NOMO-1 treated with dmso at 0.1 percent for 144 hours (cell line): ENCODE results near the gene CCND2.

Experiments
- DNase-seq: peaks from one replicate; lab custom pipeline; 2025; ENCODE audit not compliant: unreplicated experiment; lab: John Stamatoyannopoulos, UW

CCND2 gene

GRCh38 chr12:4289231-4289878, 15.8 kb downstream of the CCND2 start:
- DNase-seq, result peak; percentile 83

GRCh38 chr12:4289998-4290790, 16.6 kb downstream of the CCND2 start:
- no peak for DNase-seq

- no peak for DNase-seq
Measured at GRCh38 chr12:4292341-4293073, 18.9 kb downstream of the CCND2 start.

GRCh38 chr12:4293299-4293965, 19.9 kb downstream of the CCND2 start:
- no peak for DNase-seq

GRCh38 chr12:4293966-4294505, 20.5 kb downstream of the CCND2 start:
- no peak for DNase-seq

- no peak for DNase-seq
Measured at GRCh38 chr12:4296751-4297150, 23.2 kb downstream of the CCND2 start.

- DNase-seq, result no peak
Measured at GRCh38 chr12:4297617-4298016, 24.1 kb downstream of the CCND2 start.

- DNase-seq, result no peak
Measured at GRCh38 chr12:4300883-4301282, 27.3 kb downstream of the CCND2 start.

- DNase-seq, result no peak
Measured at GRCh38 chr12:4301932-4302501, 28.5 kb downstream of the CCND2 start.

- no peak for DNase-seq
Measured at GRCh38 chr12:4302881-4303280, 29.3 kb downstream of the CCND2 start.

- DNase-seq, result no peak
Measured at GRCh38 chr12:4303750-4304149, 30.2 kb downstream of the CCND2 start.

- no peak for DNase-seq
Measured at GRCh38 chr12:4307593-4308333, 34.2 kb downstream of the CCND2 start.

- no peak for DNase-seq
Measured at GRCh38 chr12:4308334-4308950, 34.9 kb downstream of the CCND2 start.

- DNase-seq, result no peak
Measured at GRCh38 chr12:4311776-4312175, 38.2 kb downstream of the CCND2 start.

- DNase-seq, result no peak
Measured at GRCh38 chr12:4312251-4312650, 38.7 kb downstream of the CCND2 start.

GRCh38 chr12:4320497-4320852, 46.9 kb downstream of the CCND2 start:
- DNase-seq, result no peak

GRCh38 chr12:4320853-4321701, 47.5 kb downstream of the CCND2 start, which contains the start of gene TIGAR:
TSS of gene TIGAR (plus strand) at chr12:4321213. CDS start at chr12:4321272, 59 bp downstream.
- peak; percentile 92 for DNase-seq

GRCh38 chr12:4322726-4323125, 49.2 kb downstream of the CCND2 start:
- DNase-seq, result no peak
